GM12874 (cell line): ENCODE data around the gene PSMD8.

Source experiments
- CTCF ChIP-seq: IDR thresholded peaks from 2 replicates; pipeline ENCODE4 v1.5.1; 2011; ENCODE audit warnings: low read depth, mild to moderate bottlenecking, control low read depth, low read length, moderate library complexity; ENCODE audit not compliant: insufficient read depth

The PSMD8 gene

GRCh38 chr19:38369584-38369983 is 4.8 kb upstream of the PSMD8 start:
- no peak for TF ChIP-seq CTCF

DNA sequence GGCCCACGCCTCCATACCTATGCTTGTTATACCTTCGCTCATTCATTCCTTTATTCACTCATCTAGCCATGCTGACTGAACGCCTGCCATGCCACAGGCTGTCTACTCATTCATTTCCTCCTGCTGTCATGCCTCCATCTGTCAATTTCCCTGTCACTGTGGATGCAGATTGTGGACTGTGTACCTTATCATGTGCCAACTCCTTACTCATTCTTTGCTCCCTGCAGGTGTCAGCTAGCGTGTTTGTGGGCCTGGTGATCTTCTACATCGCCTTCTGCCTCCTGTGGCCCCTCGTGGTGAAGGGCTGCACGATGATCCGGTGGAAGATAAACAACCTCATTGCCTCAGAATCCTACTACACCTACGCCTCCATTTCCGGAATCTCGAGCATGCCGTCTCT is 4.1 kb upstream of the PSMD8 start:
- TF ChIP-seq CTCF = no peak

- no peak for TF ChIP-seq CTCF
Observed at GRCh38 chr19:38371081-38371480, 3.3 kb upstream of the PSMD8 start.

DNA sequence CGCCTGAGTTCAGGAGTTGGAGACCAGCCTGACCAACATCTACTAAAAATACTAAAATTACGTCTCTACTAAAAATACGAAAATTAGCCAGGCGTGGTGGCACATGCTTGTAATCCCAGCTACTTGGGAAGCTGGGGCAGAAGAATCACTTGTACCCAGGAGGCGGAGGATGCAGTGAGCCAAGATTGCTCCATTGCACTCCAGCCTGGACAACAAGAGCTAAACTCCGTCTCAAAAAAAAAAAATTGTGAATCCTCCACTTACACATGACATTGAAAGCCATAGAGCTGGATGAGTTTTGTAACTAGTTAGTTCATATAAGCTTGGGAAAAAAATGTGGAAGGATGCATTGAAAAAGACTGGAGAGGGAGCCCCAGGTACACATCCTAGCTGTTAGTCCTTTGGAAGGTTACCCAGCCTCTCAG is 452 bp upstream of the PSMD8 start:
- no peak for TF ChIP-seq CTCF

DNA sequence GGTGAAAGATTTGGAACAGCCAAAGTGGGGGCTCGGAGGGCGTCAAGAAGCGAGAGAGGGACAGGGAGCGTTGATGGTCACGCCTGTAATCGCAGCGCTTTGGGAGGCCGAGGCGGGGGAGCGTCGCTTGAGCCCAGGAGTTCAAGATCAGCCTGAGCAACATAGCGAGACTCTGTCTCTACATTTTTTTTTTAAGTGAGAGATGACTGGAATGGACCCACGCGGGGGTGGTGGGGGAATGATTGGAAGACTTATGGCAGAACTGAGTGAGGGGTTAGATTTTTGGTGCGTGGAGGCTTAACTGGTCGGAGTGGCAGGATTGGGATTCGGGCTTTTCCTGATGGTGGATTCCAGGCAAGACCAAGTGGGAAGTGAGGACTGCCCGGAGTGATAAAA is 725 bp downstream of the PSMD8 start:
- no peak for TF ChIP-seq CTCF

DNA sequence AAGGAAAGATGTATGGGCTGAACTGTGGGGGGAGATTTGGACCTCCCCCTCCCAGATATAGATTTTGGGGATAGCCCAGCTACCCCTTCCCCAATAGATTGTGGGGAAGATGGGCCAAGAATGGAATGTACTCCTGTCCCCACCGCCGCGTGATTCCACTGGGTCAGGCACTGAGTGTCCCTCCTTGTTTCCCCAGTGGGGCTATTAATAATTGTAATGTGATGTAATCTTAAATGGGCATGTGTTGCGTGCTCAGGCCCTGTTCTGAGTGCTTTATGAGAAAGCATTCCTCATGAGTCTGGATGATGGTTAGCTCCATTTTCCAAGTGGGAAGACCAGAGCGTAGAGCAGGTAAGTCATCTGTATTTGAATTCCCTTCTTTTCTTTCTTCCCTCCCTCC is 1.4 kb downstream of the PSMD8 start:
- TF ChIP-seq CTCF = no peak

DNA sequence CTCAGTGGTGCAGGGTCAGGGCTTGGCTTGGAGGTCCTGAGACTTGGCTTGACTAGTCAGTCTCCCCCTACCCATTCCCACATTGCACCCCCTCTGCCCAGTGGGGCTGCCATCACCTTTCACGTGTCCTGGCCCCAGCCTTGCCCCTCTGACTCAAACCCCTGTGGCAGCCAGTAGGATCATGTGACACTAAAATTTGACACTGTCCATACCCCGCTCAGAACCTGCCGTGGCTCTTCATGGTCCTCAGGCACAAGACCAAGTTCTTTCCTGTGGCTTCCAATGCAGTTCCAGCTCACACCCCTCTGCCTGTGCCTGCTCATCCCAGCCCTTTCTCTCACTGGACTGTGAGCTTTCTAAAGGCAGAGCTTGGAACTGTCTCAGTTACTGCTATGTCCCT is 2.2 kb downstream of the PSMD8 start:
- TF ChIP-seq CTCF = no peak

DNA sequence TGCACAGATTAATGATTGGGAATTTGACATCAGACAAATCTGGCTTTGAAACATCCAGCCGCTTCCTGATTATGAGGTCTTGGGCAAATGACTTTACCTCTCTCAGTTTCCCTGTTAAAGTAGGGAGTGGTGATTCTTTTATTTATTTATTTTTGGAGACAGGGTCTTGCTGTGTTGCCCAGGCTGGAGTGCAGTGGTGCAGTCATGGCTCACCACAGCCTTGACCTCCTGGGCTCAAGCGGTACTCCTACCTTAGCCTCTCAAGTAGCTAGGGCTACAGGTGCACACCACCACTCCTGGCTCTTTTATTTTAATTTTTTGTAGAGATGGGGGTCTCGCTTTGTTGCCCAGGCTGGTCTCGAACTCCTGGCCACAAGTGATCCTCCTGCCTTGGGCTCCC is 2.7 kb downstream of the PSMD8 start:
- no peak for TF ChIP-seq CTCF
